ENCODE measurements around the gene MMP24.
A peak's percentile ranks its signal among the peaks of the same experiment; 100 is the strongest.

The MMP24 gene

GRCh38 chr20:35280523-35280922, 54.0 kb downstream of the MMP24 start:
- DNase-seq, result no peak

- DNase-seq, result no peak
Observed at GRCh38 chr20:35281506-35282101, 55.1 kb downstream of the MMP24 start.

- peak in 1 of 3 experiments; percentile 70 for DNase-seq
Observed at GRCh38 chr20:35283441-35284266, 57.2 kb downstream of the MMP24 start.

GRCh38 chr20:35284267-35284991, 57.9 kb downstream of the MMP24 start, which contains the start of gene EIF6:
EIF6 (minus strand) TSS chr20:35284772; CDS start chr20:35284487, 285 bp downstream.
- peak; percentile 91 to 93 (median 91) for DNase-seq

GRCh38 chr20:35284992-35285805, 58.7 kb downstream of the MMP24 start:
- DNase-seq, result no peak

- DNase-seq, result no peak
Observed at GRCh38 chr20:35285806-35286076, 59.3 kb downstream of the MMP24 start.

- no peak for DNase-seq
Observed at GRCh38 chr20:35286077-35286898, 59.8 kb downstream of the MMP24 start.

GRCh38 chr20:35286899-35287508, 60.5 kb downstream of the MMP24 start:
- DNase-seq, result no peak

GRCh38 chr20:35287509-35288324, 61.2 kb downstream of the MMP24 start:
- DNase-seq, result no peak

GRCh38 chr20:35288325-35289060, 62.0 kb downstream of the MMP24 start:
- no peak for DNase-seq

- no peak for DNase-seq
Observed at GRCh38 chr20:35290186-35290886, 63.8 kb downstream of the MMP24 start.

GRCh38 chr20:35290887-35291417, 64.5 kb downstream of the MMP24 start:
- DNase-seq, result no peak

GRCh38 chr20:35291654-35292503, 65.4 kb downstream of the MMP24 start, which contains the start of gene FAM83C:
FAM83C (minus strand) TSS chr20:35292425; CDS start chr20:35292304, 121 bp downstream.
- no peak for DNase-seq

GRCh38 chr20:35292504-35293285, 66.2 kb downstream of the MMP24 start:
- no peak for DNase-seq

GRCh38 chr20:35293303-35294292, 67.1 kb downstream of the MMP24 start:
- no peak for DNase-seq

GRCh38 chr20:35294293-35294685, 67.8 kb downstream of the MMP24 start:
- DNase-seq, result no peak

All from NCI-H1417 (cell line).